Stimulated activated CD8-positive, alpha-beta memory T cell treated with anti-CD3 and anti-CD28 coated beads, Interleukin-4, amount 100 ng/mL, for 4 hours (primary cell): ENCODE data around the gene TMEM272.

Source experiments
- DNase-seq, 2 donors: peaks; one replicate each; pipeline ENCODE4 v3.0.0-alpha.2; 2020; ENCODE audit warnings: low read depth in 2 of 2, low spot score in 1 of 2

Gene TMEM272

GRCh38 chr13:51844862-51845573 is at the start of gene TMEM272:
TSS of gene TMEM272 (minus strand) at chr13:51845177. CDS start at chr13:51838530, 6,647 bp downstream.
- DNase-seq: no peak

- no peak for DNase-seq
These were observed 49.3 kb upstream of the TMEM272 start for GRCh38 chr13:51894239-51894638.

- DNase-seq: no peak
These were observed 47.7 kb upstream of the TMEM272 start for GRCh38 chr13:51892657-51893056.

- DNase-seq: no peak
These were observed 42.5 kb upstream of the TMEM272 start for GRCh38 chr13:51887468-51887867.

GRCh38 chr13:51885651-51886050 is 40.7 kb upstream of the TMEM272 start:
- DNase-seq: no peak

- no peak for DNase-seq
These were observed 38.2 kb upstream of the TMEM272 start for GRCh38 chr13:51883226-51883600.

- DNase-seq: no peak
These were observed 37.7 kb upstream of the TMEM272 start for GRCh38 chr13:51882570-51883225.

- DNase-seq: no peak
These were observed 36.3 kb upstream of the TMEM272 start for GRCh38 chr13:51881296-51881695.

- no peak for DNase-seq
These were observed 34.2 kb upstream of the TMEM272 start for GRCh38 chr13:51879133-51879532.

- no peak for DNase-seq
These were observed 29.7 kb upstream of the TMEM272 start for GRCh38 chr13:51874651-51875050.

- no peak for DNase-seq
These were observed 28.9 kb upstream of the TMEM272 start for GRCh38 chr13:51873837-51874236.

GRCh38 chr13:51873117-51873798 is 28.3 kb upstream of the TMEM272 start:
- no peak for DNase-seq

- DNase-seq: no peak
These were observed 25.6 kb upstream of the TMEM272 start for GRCh38 chr13:51870616-51871015.

- no peak for DNase-seq
These were observed 24.9 kb upstream of the TMEM272 start for GRCh38 chr13:51869916-51870315.

- no peak for DNase-seq
These were observed 22.1 kb upstream of the TMEM272 start for GRCh38 chr13:51867062-51867461.

GRCh38 chr13:51865838-51866237 is 20.9 kb upstream of the TMEM272 start:
- DNase-seq: no peak

- no peak for DNase-seq
These were observed 18.0 kb upstream of the TMEM272 start for GRCh38 chr13:51862957-51863356.

GRCh38 chr13:51861723-51862300 is 16.8 kb upstream of the TMEM272 start, which contains the start of gene CCDC70:
TSS of gene CCDC70 (plus strand) at chr13:51861969. CDS start at chr13:51865412, 3,443 bp downstream.
- DNase-seq: no peak

GRCh38 chr13:51858433-51859247 is 13.7 kb upstream of the TMEM272 start:
- no peak for DNase-seq

GRCh38 chr13:51856998-51857397 is 12.0 kb upstream of the TMEM272 start:
- DNase-seq: no peak
